Neuronal stem cell (in vitro differentiated cells): ENCODE measurements around the gene MSL3.

Source experiments
- DNase-seq: peaks from one replicate; pipeline ENCODE4 v3.0.0-alpha.2; 2013; ENCODE audit warnings: low spot score
- H2AFZ ChIP-seq: one replicate; pipeline ENCODE4 v1.6.1; 2013; ENCODE audit warnings: mild to moderate bottlenecking, low read length, inconsistent platforms
- H2AK5ac ChIP-seq: 2 replicates; pipeline ENCODE4 v1.6.1; 2013; ENCODE audit warnings: low read depth, mild to moderate bottlenecking, inconsistent platforms, low read length, moderate library complexity, mixed read lengths
- H2BK120ac ChIP-seq: 2 replicates; pipeline ENCODE4 v1.6.1; 2013; ENCODE audit warnings: low read depth, mild to moderate bottlenecking, inconsistent platforms, low read length, moderate library complexity, mixed read lengths
- H2BK12ac ChIP-seq: one replicate; pipeline ENCODE4 v1.6.1; 2013; ENCODE audit warnings: low read length, inconsistent platforms
- H2BK15ac ChIP-seq: 2 replicates; pipeline ENCODE4 v1.6.1; 2013; ENCODE audit warnings: mild to moderate bottlenecking, low read length, inconsistent platforms, mixed read lengths
- H2BK5ac ChIP-seq: one replicate; pipeline ENCODE4 v1.6.1; 2013; ENCODE audit warnings: inconsistent platforms, mild to moderate bottlenecking, low read length, moderate library complexity
- H3K14ac ChIP-seq: one replicate; pipeline ENCODE4 v1.6.1; 2013; ENCODE audit warnings: low read length, inconsistent platforms
- H3K18ac ChIP-seq: 2 replicates; pipeline ENCODE4 v1.6.1; 2013; ENCODE audit warnings: low read length, inconsistent platforms
- H3K23ac ChIP-seq: 2 replicates; pipeline ENCODE4 v1.6.1; 2013; ENCODE audit warnings: low read depth, mild to moderate bottlenecking, mixed read lengths, low read length, inconsistent platforms; ENCODE audit not compliant: poor library complexity
- H3K27ac ChIP-seq: replicated peaks from 3 replicates; pipeline ENCODE4 v1.5.1; 2013; ENCODE audit warnings: low read length, inconsistent platforms
- H3K27me3 ChIP-seq, 3 experiments: 2 replicates each; pipeline ENCODE4 v1.6.1; 2013; ENCODE audit warnings: low read length in 3 of 3, mild to moderate bottlenecking in 2 of 3, inconsistent platforms in 1 of 3, low read depth in 1 of 3, mixed read lengths in 1 of 3, moderate library complexity in 1 of 3; ENCODE audit not compliant: control insufficient read depth in 3 of 3, insufficient read depth in 3 of 3
- H3K36me3 ChIP-seq, 2 donors: replicated peaks in 1 of 2; 2 replicates each; pipeline ENCODE4 v1.6.1; 2013; ENCODE audit warnings: low read length in 2 of 2; ENCODE audit not compliant: control insufficient read depth in 2 of 2, insufficient read depth in 2 of 2
- H3K4ac ChIP-seq: 2 replicates; pipeline ENCODE4 v1.6.1; 2013; ENCODE audit warnings: inconsistent platforms, mild to moderate bottlenecking, low read length, moderate library complexity
- H3K4me1 ChIP-seq, 2 donors: 1 replicate in 1 of 2; 2 replicates in 1 of 2; pipeline ENCODE4 v1.6.1; 2013; ENCODE audit warnings: low read length in 2 of 2, low read depth in 1 of 2; ENCODE audit not compliant: control insufficient read depth in 2 of 2, insufficient read depth in 1 of 2
- H3K4me2 ChIP-seq: one replicate; pipeline ENCODE4 v1.6.1; 2013; ENCODE audit warnings: mild to moderate bottlenecking, low read length, inconsistent platforms; ENCODE audit not compliant: insufficient read depth, poor library complexity, severe bottlenecking
- H3K4me3 ChIP-seq, 2 donors: 2 replicates each; pipeline ENCODE4 v1.5.1; 2013; ENCODE audit warnings: low read length in 2 of 2, mild to moderate bottlenecking in 2 of 2, inconsistent platforms in 1 of 2, moderate library complexity in 1 of 2
- H3K79me1 ChIP-seq: one replicate; pipeline ENCODE4 v1.6.1; 2013; ENCODE audit warnings: low read depth, mild to moderate bottlenecking, inconsistent platforms, low read length, moderate library complexity
- H3K9ac ChIP-seq: one replicate; pipeline ENCODE4 v1.6.1; 2013; ENCODE audit warnings: mild to moderate bottlenecking, low read depth, low read length, inconsistent platforms; ENCODE audit not compliant: poor library complexity
- H3K9me3 ChIP-seq, 2 donors: replicated peaks in 1 of 2; 2 replicates each; pipeline versions ENCODE3 to v1.6.1; 2013; ENCODE audit warnings: low read length in 2 of 2, mild to moderate bottlenecking in 2 of 2, inconsistent platforms in 1 of 2, low read depth in 1 of 2, mixed read lengths in 1 of 2, moderate library complexity in 1 of 2; ENCODE audit not compliant: control insufficient read depth in 2 of 2, insufficient read depth in 1 of 2
- H4K8ac ChIP-seq: one replicate; pipeline ENCODE4 v1.6.1; 2013; ENCODE audit warnings: low read depth, mild to moderate bottlenecking, inconsistent platforms, low read length, moderate library complexity
- H4K91ac ChIP-seq: one replicate; pipeline ENCODE4 v1.6.1; 2013; ENCODE audit warnings: low read length, low read depth, mild to moderate bottlenecking, inconsistent platforms; ENCODE audit not compliant: poor library complexity
- WGBS, 2 donors: extraction: QIAGEN DNeasy Blood & Tissue Kit; methylation state at CpG; one replicate each; pipeline ENCODE4 v1.1.7; 2013; ENCODE audit warnings: missing lambda C conversion rate in 2 of 2, mixed read lengths in 1 of 2; ENCODE audit not compliant: insufficient read length in 2 of 2, insufficient replicate concordance in 1 of 2; ENCODE audit errors: extremely low coverage in 2 of 2; 5-methylcytosine and 5-hydroxymethylcytosine counted together

Gene MSL3

GRCh38 chrX:11778230-11778629 is 20.2 kb downstream of the MSL3 start:
- no peaks in the 10 kb centered on the region for H3K79me1 ChIP-seq
- WGBS, 2 donors: no CpG with 5 or more reads among the region's 4 CpGs
- H3K4me2 ChIP-seq: no peak overlapping the region
- no peak overlapping the region for H2AK5ac ChIP-seq
- no peak overlapping the region for H4K8ac ChIP-seq
- H3K36me3 ChIP-seq: peaks cover 0 to 4% of the 10 kb centered on the region in 2 donors
- no peak overlapping the region for H2BK15ac ChIP-seq
- no peak overlapping the region for H3K4ac ChIP-seq
- no peaks in the 10 kb centered on the region for H3K9me3 ChIP-seq
- H2BK5ac ChIP-seq: no peak overlapping the region
- H3K9ac ChIP-seq: no peak overlapping the region
- no peak overlapping the region for H3K4me3 ChIP-seq
- H3K14ac ChIP-seq: no peak overlapping the region
- no peak overlapping the region for H3K18ac ChIP-seq
- no peaks in the 10 kb centered on the region for H3K4me1 ChIP-seq
- H3K27me3 ChIP-seq: peaks cover 0 to 7% (median 0%) of the 10 kb centered on the region in 3 experiments
- H2BK12ac ChIP-seq: no peak overlapping the region
- no peak for DNase-seq
- H2AFZ ChIP-seq: no peak overlapping the region
- no peak overlapping the region for H2BK120ac ChIP-seq
- no peak overlapping the region for H3K27ac ChIP-seq
- no peak overlapping the region for H4K91ac ChIP-seq
- no peak overlapping the region for H3K23ac ChIP-seq

- Histone ChIP-seq H2BK120ac (no peak overlapping the region), H3K79me1 (no peaks in the 10 kb centered on the region), H2BK12ac (no peak overlapping the region), H3K18ac (no peak overlapping the region), H2BK15ac (no peak overlapping the region), H3K4ac (no peak overlapping the region), H3K4me1 (no peaks in the 10 kb centered on the region), H3K36me3 (no peaks in the 10 kb centered on the region), H3K9me3 (no peaks in the 10 kb centered on the region), H3K23ac (no peak overlapping the region), H2AK5ac (no peak overlapping the region), H3K4me3 (no peak overlapping the region), H3K27ac (no peak overlapping the region), H2AFZ (no peak overlapping the region), H4K91ac (no peak overlapping the region), H4K8ac (no peak overlapping the region), H3K4me2 (no peak overlapping the region), H2BK5ac (no peak overlapping the region), H3K9ac (no peak overlapping the region), H3K27me3 (peaks cover 0 to 7% (median 0%) of the 10 kb centered on the region in 3 experiments), H3K14ac (no peak overlapping the region)
- no peak for DNase-seq
- WGBS, 2 donors: no CpG with 5 or more reads among the region's 2 CpGs
These were observed 23.1 kb downstream of the MSL3 start for GRCh38 chrX:11781133-11781532.

GRCh38 chrX:11781734-11782370 is 23.8 kb downstream of the MSL3 start:
- no peak overlapping the region for H4K91ac ChIP-seq
- no peaks in the 10 kb centered on the region for H3K79me1 ChIP-seq
- H3K27me3 ChIP-seq: peaks cover 0 to 7% (median 0%) of the 10 kb centered on the region in 3 experiments
- H3K36me3 ChIP-seq: no peaks in the 10 kb centered on the region
- H3K14ac ChIP-seq: no peak overlapping the region
- no peak overlapping the region for H4K8ac ChIP-seq
- no peak overlapping the region for H3K27ac ChIP-seq
- no peaks in the 10 kb centered on the region for H3K4me1 ChIP-seq
- no peak overlapping the region for H2BK5ac ChIP-seq
- no peak overlapping the region for H3K18ac ChIP-seq
- no peak overlapping the region for H2AFZ ChIP-seq
- H2BK15ac ChIP-seq: no peak overlapping the region
- no peak for DNase-seq
- no peak overlapping the region for H3K4me2 ChIP-seq
- WGBS, 2 donors: no CpG with 5 or more reads among the region's 3 CpGs
- no peaks in the 10 kb centered on the region for H3K9me3 ChIP-seq
- H2BK12ac ChIP-seq: no peak overlapping the region
- no peak overlapping the region for H3K4me3 ChIP-seq
- no peak overlapping the region for H3K9ac ChIP-seq
- no peak overlapping the region for H2AK5ac ChIP-seq
- no peak overlapping the region for H3K4ac ChIP-seq
- no peak overlapping the region for H2BK120ac ChIP-seq
- H3K23ac ChIP-seq: no peak overlapping the region

- Histone ChIP-seq H3K4ac (no peak overlapping the region), H3K9me3 (no peaks in the 10 kb centered on the region), H4K8ac (no peak overlapping the region), H2BK12ac (no peak overlapping the region), H3K23ac (no peak overlapping the region), H2BK120ac (no peak overlapping the region), H2BK5ac (no peak overlapping the region), H3K79me1 (no peaks in the 10 kb centered on the region), H3K4me1 (no peaks in the 10 kb centered on the region), H3K36me3 (no peaks in the 10 kb centered on the region), H2AK5ac (no peak overlapping the region), H2AFZ (no peak overlapping the region), H3K4me3 (no peak overlapping the region), H2BK15ac (no peak overlapping the region), H3K27ac (no peak overlapping the region), H3K27me3 (peaks cover 0 to 7% (median 0%) of the 10 kb centered on the region in 3 experiments), H3K14ac (no peak overlapping the region), H3K9ac (no peak overlapping the region), H4K91ac (no peak overlapping the region), H3K4me2 (no peak overlapping the region), H3K18ac (no peak overlapping the region)
- no CpG with 5 or more reads among the region's 1 CpG for WGBS, 2 donors
- no peak for DNase-seq
These were observed 26.5 kb downstream of the MSL3 start for GRCh38 chrX:11784543-11784942.
